Esophagus muscularis mucosa (tissue), 4 donors: Measurements from ENCODE around the gene CHRM4. TPM values are rescaled to one million over a fixed set of nuclear protein-coding genes. Genes with fewer than 3 reads are reported as not detected.

ENCODE experiments used
- DNase-seq: peaks from one replicate; pipeline ENCODE4 v3.0.0-alpha.2; 2017; ENCODE audit errors: extremely low spot score
- H3K27ac ChIP-seq, 4 donors: fragments of 200-600 bp; sonication (generic); replicated peaks in 1 of 4; 1 replicate in 3 of 4; 2 replicates in 1 of 4; pipeline ENCODE4 v1.5.1; 2016 to 2019; ENCODE audit warnings: mild to moderate bottlenecking in 1 of 4
- H3K27me3 ChIP-seq, 4 donors: fragments of 200-600 bp; sonication (generic); one replicate each; pipeline versions ENCODE4 v1.5.1 to v1.6.0; 2016 to 2019
- H3K36me3 ChIP-seq, 4 donors: fragments of 200-600 bp; sonication (generic); one replicate each; pipeline ENCODE4 v1.5.1; 2016 to 2019
- H3K4me1 ChIP-seq, 4 donors: fragments of 200-600 bp; sonication (generic); one replicate each; pipeline ENCODE4 v1.5.1; 2016 to 2019
- H3K4me3 ChIP-seq, 4 donors: fragments of 200-600 bp; sonication (generic); 1 replicate in 2 of 4; 2 replicates in 2 of 4; pipeline ENCODE4 v1.5.1; 2016 to 2019; ENCODE audit warnings: mild to moderate bottlenecking in 4 of 4, moderate library complexity in 1 of 4
- H3K9me3 ChIP-seq, 4 donors: fragments of 200-600 bp; sonication (generic); 1 replicate in 3 of 4; 2 replicates in 1 of 4; pipeline ENCODE4 v1.5.1; 2016 to 2019
- EP300 ChIP-seq: sonication (generic); formaldehyde crosslinking; IDR thresholded peaks from one replicate; pipeline ENCODE4 v1.6.1; 2017; ENCODE audit warnings: antibody characterized with exemption
- POLR2A ChIP-seq: fragments of 450-650 bp; IDR thresholded peaks from one replicate; pipeline ENCODE4 v1.6.1; 2017; ENCODE audit warnings: antibody characterized with exemption, moderate library complexity, mild to moderate bottlenecking, low read depth
- POLR2AphosphoS5 ChIP-seq, 2 donors: sonication (generic); formaldehyde crosslinking; IDR thresholded peaks; one replicate each; pipeline ENCODE4 v1.6.1; 2017; ENCODE audit warnings: antibody characterized with exemption in 2 of 2
- WGBS: methylation state at CpG from one replicate; pipeline ENCODE4 v1.1.5; 2018; 5-methylcytosine and 5-hydroxymethylcytosine counted together
- intact Hi-C: fragments of 100-400 bp; cut with DNase I; formaldehyde crosslinking; loops from one replicate; pipeline ENCODE4 v1.15.1; 2023
- total RNA-seq, 4 donors: library from RNA; depleted of rRNA; stranded (reverse); fragments of >200 nt; gene quantifications; one replicate each; pipeline versions ENCODE4 v1.1.0 to v1.2.1, GENCODE V29; 2016
- TF ChIP-seq, protein P1 (sequence below), 3 experiments: fragments of 200-600 bp in 2 of 3; fragments of 450-650 bp in 1 of 3; sonication (generic) in 2 of 3; IDR thresholded peaks; one replicate each; pipeline ENCODE4 v1.5.1; 2017 to 2019; ENCODE audit warnings: antibody characterized with exemption in 3 of 3, mild to moderate bottlenecking in 2 of 3, moderate library complexity in 1 of 3

The CHRM4 gene
- total RNA-seq, 4 donors from 2014 or later: 0.34 to 1.5 (median 1.0) TPM

DNA sequence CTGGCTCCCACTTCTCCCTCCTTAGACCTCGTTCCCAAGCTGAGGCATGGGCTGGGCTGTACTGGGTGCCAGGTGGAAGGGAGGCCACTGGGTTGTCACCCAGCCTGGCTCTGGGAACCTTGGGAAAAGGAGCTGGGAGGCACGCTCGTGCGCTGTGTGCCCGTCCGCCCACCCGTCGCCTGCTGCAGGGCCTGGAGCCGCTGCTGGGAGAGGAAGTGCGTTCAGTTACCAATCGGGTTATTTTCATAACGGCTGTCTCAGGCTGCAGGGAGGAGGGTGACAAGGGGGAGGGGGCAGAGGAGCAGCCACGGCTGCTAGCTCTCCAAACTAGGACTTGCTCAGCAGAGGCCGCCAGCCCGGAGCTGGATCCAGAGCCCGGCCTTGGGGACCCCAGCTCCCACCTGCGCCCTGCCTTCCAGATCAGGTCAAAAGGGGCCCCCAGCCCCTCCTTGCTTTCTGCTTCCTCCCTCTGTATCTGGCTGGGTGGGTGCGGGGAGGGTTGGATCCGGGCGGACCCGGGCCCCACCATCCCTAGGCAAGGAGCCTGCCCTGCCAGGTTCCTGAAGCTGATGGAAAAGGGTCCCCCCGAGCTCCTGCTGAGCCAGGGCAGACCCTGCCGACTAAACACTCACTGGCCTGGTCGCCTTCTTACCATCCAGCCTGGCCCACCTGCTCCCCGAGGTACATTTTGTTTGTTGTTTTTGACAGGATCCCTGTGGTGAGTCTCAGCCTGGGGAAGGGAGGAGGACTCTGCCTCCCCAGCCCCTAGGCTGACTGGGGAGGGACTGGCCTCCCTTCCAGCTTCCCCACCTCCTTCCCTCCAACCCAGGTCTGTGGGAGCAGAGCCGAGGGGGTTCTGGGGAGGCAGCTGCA lies 30.1 kb downstream of the CHRM4 start:
- H3K4me3 ChIP-seq: peak overlapping the region; percentile 48 to 55 (median 52)
- H3K27me3 ChIP-seq: no peaks in the 10 kb centered on the region
- H3K9me3 ChIP-seq: no peaks in the 10 kb centered on the region
- TF ChIP-seq, protein P1, sequence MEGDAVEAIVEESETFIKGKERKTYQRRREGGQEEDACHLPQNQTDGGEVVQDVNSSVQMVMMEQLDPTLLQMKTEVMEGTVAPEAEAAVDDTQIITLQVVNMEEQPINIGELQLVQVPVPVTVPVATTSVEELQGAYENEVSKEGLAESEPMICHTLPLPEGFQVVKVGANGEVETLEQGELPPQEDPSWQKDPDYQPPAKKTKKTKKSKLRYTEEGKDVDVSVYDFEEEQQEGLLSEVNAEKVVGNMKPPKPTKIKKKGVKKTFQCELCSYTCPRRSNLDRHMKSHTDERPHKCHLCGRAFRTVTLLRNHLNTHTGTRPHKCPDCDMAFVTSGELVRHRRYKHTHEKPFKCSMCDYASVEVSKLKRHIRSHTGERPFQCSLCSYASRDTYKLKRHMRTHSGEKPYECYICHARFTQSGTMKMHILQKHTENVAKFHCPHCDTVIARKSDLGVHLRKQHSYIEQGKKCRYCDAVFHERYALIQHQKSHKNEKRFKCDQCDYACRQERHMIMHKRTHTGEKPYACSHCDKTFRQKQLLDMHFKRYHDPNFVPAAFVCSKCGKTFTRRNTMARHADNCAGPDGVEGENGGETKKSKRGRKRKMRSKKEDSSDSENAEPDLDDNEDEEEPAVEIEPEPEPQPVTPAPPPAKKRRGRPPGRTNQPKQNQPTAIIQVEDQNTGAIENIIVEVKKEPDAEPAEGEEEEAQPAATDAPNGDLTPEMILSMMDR (IDR thresholded peaks at IDR 0.05): no peak
- no peak for TF ChIP-seq EP300
- TF ChIP-seq POLR2A: no peak
- peak; percentile 73 for TF ChIP-seq POLR2AphosphoS5 (IDR thresholded peaks at IDR 0.05)
- H3K36me3 ChIP-seq: peaks cover 0 to under 1% (median under 1%) of the 10 kb centered on the region in 4 donors
- 8% methylated on average over 21 of the region's 26 CpGs for WGBS
- peak overlapping the region; percentile 74 to 88 (median 82) for H3K27ac ChIP-seq
- peaks cover 40 to 62% (median 52%) of the 10 kb centered on the region in 4 donors for H3K4me1 ChIP-seq
- DNase-seq: no peak
- intact Hi-C loops: no loop called here

DNA sequence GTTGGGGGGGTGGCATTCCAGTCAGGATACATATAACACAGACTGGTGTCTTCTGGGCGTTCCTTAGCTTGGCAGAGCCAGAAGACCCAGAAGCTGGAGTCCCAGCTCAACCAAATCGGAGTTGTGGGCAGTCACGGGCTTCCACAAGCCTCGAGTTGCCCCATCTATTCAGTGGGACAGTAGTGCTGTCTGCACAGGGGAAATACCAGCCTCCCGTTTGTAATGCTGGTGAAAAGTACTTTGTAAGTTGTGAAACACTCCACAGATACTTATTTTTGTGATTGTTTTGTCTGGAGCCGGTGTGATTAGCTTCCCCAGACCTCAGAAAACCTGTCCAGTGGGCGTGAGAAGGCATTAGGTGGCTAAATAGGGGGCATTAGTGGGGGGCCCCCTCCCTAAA lies 30.7 kb downstream of the CHRM4 start:
- Histone ChIP-seq H3K27ac (peak overlapping the region; percentile 74 to 88 (median 82)), H3K9me3 (no peaks in the 10 kb centered on the region), H3K4me1 (peaks cover 40 to 63% (median 52%) of the 10 kb centered on the region in 4 donors), H3K27me3 (no peaks in the 10 kb centered on the region), H3K36me3 (peaks cover 0 to 6% (median 5%) of the 10 kb centered on the region in 4 donors), H3K4me3 (peak overlapping the region; percentile 48 to 55 (median 52))
- TF ChIP-seq POLR2A (no peak), EP300 (no peak)
- TF ChIP-seq, protein P1 (IDR thresholded peaks at IDR 0.05): no peak
- DNase-seq: no peak
- intact Hi-C loops: no loop called here
- 47% methylated on average over 7 of the region's 7 CpGs for WGBS

DNA sequence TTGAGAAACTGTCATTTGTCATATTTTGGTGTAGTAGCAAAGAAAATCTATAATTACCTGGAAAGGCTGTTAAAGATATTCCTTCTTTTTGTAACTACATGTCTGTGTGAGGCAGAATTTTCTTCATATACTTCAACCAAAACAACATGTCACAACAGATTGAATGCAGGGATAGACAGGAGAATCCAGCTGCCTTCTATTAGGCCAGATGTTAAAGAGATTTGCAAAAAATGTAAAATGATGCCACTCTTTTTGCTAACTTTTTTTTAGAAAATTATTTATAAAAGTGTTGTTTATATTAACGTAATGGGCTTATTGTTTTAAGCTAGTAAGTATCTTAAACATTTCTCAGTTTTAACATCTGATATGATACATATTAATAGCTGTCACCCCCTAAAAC lies 31.6 kb downstream of the CHRM4 start:
- Histone ChIP-seq H3K27me3 (no peaks in the 10 kb centered on the region), H3K9me3 (no peaks in the 10 kb centered on the region), H3K36me3 (peaks cover 0 to 8% (median 5%) of the 10 kb centered on the region in 4 donors), H3K27ac (peak overlapping the region in 1 of 4 donors; percentile 82), H3K4me1 (peaks cover 40 to 64% (median 48%) of the 10 kb centered on the region in 4 donors), H3K4me3 (no peak overlapping the region)
- TF ChIP-seq POLR2A (no peak), POLR2AphosphoS5 (IDR thresholded peaks at IDR 0.05) (no peak), EP300 (no peak)
- TF ChIP-seq, protein P1 (IDR thresholded peaks at IDR 0.05): no peak
- 42% methylated on average over 1 of the region's 1 CpG for WGBS
- intact Hi-C loops: no loop called here
- no peak for DNase-seq

DNA sequence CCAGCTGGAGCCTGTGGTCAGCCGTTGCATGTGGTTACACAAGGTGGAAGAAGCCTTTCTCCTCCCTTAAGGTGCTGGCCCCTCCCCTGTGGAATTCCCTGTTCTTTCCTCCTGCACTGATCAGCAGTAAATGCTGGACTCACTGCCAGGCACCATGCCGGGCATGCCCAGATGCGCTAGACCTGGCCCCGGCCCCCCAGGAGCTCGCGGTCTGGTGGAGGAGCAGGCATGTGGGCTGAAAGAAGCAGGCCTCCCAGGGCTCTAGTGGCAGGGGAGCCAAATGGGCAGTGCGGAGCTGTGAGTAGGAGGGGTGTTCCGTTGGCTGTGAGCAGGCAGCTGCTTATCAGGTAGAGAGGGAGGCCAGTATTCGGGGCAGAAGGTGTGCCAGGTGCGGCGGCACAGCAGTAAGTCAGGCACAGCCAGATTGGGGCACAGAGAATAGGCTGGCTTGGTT lies 34.1 kb downstream of the CHRM4 start:
- Histone ChIP-seq H3K4me1 (peaks cover 22 to 64% (median 38%) of the 10 kb centered on the region in 4 donors), H3K9me3 (no peaks in the 10 kb centered on the region), H3K4me3 (no peak overlapping the region), H3K27ac (no peak overlapping the region), H3K36me3 (peaks cover 0 to 16% (median 7%) of the 10 kb centered on the region in 4 donors), H3K27me3 (no peaks in the 10 kb centered on the region)
- intact Hi-C loops: no loop called here
- TF ChIP-seq POLR2AphosphoS5 (IDR thresholded peaks at IDR 0.05) (no peak), EP300 (no peak), POLR2A (no peak)
- TF ChIP-seq, protein P1 (IDR thresholded peaks at IDR 0.05): no peak
- WGBS: 100% methylated on average over 1 of the region's 11 CpGs
- no peak for DNase-seq
